HuH-7.5 (cell line): ENCODE data around the gene GGN.
"Not testable (repeated sequence)": the region's sequence is repeated elsewhere in the genome, so short reads cannot be mapped to it uniquely, and the experiment has no call there.

Source experiments
- DNase-seq: peaks from one replicate; pipeline ENCODE4 v3.0.0; 2011; ENCODE audit warnings: low spot score

Gene GGN

DNA sequence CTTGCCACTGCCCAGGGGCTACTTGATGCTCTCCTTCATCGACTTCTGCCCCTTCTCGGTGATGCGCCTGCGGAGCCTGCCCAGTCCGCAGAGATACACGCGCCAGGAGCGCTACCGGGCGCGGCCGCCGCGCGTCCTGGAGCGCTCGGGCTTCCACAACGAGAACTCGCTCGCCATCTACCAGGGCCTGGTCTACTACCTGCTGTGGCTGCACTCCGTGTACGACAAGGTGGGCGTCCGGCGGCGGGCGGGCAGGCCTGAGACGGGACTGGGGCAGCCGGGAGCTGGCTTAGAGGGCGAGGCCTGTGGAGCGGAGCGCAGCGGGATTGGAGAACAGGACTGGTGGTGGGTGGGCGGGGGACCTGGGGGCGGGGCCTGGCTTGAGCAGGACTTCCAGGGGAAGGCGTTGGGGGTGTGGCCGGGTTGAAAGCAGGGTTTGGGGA, 26.2 kb downstream of the GGN start:
- peak; percentile 63 for DNase-seq

DNA sequence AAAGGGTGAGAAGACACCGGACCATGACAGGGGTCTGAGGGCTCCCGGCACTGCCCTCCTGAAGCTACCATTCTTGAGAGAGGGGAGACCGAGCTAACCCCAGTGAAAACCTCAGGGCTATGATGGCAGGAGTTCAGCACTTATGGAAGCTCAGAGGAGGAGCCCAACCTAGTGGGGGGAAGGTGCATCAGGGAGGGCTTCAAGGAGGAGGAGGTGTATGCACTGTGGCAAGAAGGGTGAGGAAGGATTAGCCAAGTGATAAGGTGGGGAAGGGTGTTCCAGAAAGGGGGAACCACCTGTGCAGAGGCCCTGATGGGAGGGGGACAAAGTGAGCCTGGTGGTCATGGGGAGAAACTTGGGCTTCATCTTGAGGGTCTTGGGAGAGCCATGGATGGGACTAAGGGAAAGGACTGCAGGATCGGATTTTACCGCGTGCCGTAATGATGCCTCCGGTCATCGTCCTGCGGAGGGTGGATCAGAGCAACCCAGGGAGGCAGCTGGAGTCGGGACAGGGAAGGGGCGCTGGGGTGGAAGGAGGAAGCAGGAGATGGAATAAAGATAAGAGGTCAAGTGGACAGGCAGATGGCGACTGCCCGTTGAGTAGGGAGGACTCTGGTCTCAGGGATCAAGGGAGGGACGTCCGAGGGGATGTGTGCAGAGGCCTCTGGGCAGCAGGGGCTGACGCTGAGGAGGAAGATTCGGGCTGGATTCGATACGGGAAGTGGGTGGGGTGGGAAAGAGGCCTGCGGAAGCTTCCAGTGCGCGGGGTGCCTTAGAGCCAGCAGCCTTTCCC, 26.8 kb downstream of the GGN start:
- no peak for DNase-seq

DNA sequence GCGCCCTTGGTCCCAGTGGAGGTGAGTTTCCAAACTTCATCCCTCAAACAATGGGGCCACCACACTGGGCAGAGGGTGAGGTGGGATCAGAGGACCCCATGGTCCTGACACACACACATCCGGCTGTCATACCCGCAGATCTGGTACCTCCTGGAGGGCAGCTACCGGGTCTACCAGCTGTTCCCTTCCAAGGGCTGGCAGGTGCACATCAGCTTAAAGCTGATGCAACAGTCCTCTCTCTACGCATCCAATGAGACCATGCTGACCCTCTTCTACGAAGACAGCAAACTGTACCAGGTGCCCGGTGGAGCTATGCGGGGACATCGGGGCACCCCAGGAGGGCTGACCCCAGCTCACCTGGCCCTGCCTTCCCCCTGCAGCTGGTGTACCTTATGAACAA, 27.5 kb downstream of the GGN start:
- DNase-seq, result no peak

DNA sequence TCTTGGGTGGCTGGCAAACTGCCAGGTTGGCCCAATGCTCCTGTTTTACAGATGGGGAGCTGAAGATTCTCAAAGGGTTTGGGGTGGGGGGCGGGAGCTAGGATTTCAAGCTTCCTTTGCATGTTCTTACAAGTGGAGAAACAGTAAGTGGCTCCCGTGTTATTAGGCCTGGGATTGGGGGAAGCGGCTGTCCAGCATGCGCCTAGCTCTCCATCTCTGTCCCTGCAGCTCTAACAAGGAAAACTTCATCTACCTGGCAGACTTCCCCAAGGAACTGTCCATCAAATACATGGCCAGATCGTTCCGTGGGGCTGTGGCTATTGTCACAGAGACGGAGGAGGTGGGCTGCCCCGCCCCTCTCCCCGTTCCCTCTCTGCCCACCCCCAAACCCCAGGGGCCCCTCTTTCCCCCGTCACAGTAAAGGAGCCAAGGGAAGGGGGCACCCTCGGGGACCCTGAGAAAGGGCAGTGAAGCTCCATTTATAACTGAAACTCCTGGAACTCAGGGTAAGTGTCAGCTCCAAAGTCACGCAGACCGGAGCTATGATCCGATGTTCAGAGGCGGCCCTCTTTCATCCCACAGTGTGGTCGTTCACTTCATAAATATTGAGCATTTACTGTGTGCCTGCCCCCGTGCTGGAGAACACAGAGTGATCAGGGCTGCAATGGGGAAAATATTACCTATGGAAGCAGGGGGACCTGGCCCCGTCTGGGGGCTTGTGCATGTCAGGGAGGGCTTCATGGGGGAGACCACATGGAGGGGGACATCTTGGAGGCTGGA, 28.4 kb downstream of the GGN start:
- no peak for DNase-seq

DNA sequence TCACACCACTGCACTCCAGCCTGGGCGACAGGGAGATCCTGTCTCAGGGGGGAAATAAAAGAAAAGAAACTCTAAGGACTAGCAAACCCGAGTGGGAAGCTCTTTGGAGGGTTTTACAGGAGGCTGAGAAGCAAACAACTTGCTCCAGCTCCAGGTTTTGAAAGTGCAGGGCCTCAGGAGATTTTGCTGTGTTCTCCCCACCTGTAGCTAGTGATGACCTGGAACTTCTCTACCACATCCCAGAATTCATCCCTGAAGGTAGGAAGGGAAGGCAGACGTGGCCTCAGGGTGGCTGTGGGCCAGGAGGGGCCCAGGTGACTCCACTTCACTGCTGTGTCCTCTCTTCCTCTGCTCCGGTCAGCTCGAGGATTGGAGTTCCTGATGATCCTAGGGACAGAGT, 29.8 kb downstream of the GGN start:
- DNase-seq, result no peak

DNA sequence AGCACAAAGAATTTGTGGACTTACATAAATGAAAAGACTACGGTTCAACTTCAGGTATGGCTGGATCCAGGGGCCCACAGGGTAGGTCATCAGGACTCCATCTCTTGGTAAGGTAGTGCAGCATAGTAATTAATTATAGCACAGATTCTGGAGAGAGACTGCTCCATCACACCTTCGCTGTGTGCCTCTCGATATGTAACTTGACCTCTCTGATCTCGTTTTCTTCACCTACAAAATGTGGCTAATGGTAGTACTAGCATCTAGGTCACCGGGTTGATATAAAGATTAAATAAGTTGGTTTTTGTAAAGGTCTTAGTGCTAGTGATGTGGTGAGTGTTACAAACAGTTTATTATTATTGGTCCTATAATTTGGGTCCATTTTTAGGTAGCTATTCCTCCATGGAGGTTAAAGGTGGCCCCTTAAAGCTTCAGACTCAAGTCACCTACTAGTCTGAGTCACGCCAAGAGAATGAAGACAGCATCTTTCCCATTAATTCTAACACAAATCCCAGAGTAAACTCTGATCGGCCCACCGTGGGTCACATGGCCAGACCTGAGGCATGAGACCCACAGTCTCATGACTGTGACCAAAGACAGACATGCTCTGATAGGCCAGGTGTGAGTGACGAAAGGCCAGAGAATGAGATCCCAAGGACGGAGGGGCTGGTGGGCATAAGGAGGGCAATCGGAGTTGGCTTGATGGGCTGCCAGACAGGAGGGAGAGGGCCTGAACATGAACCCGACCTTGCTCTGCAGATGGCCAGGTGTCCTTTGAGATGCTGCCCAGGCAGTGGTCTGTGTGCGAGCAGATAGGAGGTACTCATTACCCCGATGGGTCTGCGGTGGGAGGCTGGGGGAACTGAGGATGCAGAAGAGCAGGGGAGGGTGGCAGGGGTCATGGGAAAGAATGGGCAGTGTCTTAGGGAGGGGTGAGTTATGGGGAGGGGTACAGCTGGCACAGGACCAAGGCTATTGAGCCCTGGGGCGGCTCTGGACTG, 31.8 kb downstream of the GGN start:
- no peak for DNase-seq

DNA sequence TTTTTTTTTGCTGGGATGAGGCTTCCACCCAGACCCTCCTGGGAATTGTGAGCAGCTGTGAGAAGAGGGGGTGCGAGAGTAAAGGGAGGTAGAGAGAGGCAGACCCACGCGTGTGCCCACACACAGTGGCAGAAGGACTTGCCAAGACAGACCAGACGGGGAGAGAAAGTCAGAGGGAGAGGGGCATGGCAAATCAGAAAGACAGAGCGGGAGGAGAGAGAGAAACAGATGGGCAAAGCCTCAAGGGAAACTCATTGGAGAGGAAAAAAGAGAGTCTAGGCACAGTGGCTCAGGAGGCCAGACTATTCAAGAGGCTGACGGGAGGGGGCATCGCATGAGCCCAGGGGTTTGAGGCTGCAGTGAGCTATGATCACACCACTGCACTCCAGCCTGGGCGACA, 35.2 kb downstream of the GGN start:
- no peak for DNase-seq

DNA sequence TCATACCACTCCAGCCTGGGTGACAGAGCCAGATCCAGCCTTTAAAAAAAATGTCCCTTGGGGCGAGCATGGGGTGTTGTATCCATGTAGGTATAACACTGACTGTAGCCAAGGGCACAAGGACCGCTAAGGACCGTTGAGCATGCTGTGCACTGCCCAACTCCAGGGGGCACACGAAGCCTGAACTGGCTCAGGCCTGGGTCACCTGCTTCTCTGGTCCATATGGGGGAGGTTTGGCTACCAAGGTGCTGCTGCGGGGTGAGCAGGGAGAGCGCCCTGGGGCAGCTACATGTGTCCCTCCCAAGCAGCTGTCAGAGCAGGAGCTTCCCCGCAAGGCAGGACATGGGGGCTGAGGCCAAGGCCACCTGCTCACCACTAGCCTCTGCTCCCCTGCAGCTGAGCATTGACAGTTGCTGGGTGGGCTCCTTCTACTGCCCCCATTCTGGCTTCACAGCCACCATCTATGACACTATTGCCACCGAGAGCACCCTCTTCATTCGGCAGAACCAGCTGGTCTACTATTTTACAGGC, 35.9 kb downstream of the GGN start:
- no peak for DNase-seq

DNA sequence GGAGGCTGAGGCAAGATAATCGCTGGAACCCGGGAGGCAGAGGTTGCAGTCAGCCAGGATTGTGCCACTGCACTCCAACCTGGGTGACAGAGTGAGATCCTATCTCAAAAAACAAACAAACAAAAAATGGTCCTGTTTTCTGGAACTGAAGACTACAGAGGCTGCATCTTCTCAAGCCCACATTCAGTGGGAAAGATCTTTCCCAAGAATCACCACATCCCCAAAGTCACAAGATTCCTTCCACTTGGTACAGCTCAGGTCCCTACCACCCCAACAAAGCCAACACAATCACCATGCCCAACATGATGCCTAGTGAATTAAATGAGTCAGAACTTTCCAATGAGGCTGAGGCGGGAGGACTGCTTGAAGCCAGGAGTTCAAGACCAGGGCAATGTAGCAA, 37.0 kb downstream of the GGN start:
- no peak for DNase-seq

DNA sequence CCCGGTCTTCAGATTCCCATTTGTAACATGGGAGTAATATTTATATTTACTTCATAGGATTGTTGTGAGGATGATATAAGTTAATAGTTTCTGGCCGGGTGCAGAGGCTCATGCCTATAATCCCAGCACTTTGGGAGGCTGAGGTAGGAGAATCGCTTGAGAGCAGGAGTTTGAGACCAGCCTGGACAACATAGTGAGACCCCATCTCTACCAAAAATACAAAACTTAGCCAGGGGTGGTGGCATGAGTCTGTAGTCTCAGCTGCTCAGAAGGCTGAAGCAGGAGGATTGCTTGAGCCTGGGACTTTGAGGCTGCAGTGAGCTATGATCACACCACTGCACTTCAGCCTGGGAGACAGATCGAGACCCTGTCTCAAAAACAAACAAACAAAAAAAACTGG, 41.0 kb downstream of the GGN start:
- no peak for DNase-seq

DNA sequence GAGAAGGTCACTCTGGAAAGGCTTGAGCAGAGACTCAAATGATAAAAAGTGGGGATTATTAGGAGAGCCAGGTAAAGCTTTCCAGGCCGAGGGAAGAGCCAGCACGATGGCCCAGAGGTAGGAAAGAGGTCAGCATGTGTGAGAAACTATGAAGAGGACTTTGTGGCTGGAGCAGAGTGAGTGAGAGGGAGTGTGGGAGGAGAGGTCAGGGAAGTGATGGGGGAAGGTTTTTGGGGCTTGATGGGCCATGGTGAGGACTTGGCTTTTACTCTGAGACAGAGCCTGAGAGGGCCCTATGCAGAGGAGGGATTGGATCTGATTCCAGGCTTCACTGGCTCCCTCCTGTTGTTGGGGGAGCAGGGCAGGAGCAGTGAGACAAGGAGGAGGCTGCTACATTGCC, 46.9 kb downstream of the GGN start:
- no peak for DNase-seq

DNA sequence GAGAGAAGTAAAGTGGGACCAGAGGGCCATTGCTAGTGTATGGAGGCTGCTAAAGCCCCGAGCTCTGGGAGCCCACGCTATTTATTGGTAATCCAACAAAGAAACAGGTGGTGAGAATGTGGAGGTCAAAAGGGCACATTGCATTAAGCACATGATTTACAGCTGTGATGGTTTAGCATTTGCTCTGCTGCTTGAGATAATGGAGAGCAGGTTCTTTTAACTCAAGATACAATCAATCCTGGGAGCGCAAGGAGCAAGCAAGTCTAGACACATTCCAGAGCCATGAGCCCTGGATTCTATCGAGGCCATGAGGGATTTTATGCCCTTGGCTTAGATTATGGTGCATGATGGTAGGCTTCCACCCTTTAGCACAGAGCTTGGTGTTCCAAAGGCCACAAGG, 48.8 kb downstream of the GGN start:
- not testable (repeated sequence) for DNase-seq

DNA sequence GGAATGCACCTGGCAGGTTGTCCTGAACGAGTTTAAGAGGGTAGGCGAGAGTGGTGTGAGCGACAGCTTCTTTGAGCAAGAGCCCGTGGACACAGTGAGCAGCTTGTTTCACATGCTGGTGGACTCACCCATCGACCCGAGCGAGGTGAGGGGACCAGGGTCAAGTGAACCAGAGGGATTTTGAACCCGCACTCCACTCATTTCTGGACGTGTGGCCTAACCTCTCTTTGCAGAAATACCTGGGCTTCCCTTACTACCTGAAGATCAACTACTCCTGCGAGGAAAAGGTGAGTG, 50.5 kb downstream of the GGN start:
- DNase-seq, result no peak

DNA sequence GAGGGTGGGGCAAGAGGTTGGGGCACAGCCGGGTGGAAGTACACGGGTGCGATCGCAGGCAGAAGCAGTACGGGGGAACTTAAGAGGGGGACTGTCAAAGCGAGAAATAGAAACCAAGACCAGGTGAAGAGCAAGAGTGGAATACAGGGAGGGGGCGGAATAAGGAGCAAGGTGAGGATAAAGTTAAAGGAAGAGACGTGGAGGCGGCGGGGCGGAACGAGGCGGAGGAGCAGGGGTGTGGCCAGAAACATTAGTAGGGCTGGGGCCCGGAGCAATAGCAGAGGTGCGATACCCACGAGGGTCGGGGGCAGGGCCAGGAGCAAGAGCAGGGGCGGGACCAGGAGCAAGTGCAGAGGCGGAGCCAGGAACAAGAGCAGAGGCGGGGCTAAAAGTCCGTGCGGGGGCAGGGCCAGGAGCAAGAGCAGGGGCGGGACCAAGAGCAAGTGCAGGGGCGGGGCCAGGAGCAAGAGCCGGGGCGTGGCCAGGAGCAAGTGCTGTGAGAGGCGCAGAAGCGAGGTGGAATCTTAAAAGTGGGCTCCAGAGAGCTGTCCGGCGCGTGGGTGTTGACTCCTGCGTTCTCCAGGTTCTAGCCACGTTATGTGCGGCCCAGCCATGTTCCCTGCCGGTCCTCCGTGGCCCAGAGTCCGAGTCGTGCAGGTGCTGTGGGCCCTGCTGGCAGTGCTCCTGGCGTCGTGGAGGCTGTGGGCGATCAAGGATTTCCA, 51.0 kb downstream of the GGN start:
- peak; percentile 74 for DNase-seq

DNA sequence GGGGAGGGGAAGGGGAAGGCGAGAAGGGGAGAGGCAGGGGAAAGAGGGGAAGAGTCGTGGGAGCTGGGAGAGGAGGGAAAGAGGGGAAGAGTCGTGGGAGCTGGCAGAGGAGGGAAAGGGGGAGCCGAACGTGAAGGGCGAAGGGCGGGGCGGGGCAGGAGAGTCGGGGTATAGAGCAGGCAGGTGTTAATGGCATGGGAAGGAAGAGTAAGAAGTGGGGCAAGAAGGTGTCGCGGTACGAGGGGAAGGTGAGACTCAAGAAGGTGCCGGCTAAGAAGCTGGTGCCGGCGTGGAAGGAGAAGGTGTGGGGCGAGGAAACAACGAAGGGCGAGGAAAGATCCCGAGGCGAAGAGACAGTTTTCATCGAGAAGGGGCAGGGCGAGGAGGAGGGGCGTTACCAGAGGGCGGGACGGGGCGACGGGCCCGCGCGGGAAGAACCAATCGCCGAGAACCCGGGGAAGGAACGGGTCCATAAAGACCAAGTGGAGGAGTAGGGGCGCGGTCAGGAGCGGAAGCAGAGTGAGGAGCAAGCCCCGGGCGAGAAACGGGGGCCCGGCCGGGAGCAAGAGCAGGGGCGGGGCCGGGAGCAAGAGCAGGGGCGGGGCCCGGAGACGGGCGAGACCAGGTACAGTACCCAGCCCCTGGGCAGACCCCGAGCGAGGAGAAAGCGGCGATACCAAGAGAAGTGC, 51.7 kb downstream of the GGN start:
- peak; percentile 93 for DNase-seq
